PC-9 (cell line): ENCODE results near the gene INTS11.

ENCODE experiments used
- EZH2 ChIP-seq: fragments of 200-600 bp; sonication (generic); IDR thresholded peaks from 2 replicates; pipeline ENCODE4 v1.8.0; 2017; ENCODE audit warnings: antibody characterized with exemption, low read depth
- TF ChIP-seq, protein P1 (sequence below): fragments of 200-600 bp; sonication (generic); conservative IDR thresholded peaks from 2 replicates; pipeline ENCODE4 v1.6.1; 2017; ENCODE audit warnings: mixed run types, antibody characterized with exemption, mild to moderate bottlenecking, moderate library complexity

DNA sequence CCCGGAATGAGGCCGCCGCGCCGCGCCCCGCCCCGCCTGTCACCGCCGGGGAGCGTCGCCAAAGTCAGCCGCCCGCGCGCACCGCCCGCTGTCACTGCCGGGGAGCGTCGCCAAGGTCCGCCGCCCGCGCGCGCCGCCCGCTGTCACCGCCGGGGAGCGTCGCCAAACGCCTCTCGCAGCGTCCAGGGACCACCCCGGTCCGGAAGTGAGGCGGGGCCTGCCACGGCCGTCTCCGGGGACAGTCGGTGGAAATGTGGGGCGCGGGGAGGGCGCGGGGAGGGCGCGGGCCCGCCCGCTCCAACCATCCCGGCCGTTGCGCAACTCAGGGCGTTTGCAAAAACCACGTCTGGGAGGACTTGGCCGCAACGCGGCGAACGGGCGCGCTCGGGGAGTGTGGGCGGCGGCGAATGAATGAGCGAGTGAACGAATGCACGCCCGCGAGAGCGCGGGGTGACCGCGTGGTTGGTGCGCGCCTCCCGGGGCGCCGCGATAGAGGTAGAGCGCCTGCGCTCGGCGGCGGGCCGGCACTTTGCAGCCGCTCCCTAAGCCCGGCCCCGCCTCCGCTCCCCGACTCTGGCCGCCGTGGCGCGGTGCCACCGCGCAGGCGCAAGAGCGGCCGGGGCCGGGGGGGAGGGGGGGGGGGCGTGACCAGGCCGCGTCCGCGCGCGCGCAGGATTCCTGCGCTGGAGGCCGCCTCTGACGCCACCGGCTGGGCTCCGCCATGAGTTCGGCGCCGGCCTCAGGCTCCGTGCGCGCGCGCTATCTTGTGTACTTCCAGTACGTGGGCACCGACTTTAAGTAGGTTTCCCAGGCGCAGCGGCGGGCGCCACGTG lies 16.3 kb downstream of the INTS11 start, which contains the start of the genes ACAP3 and PUSL1:
- TF ChIP-seq, protein P1, sequence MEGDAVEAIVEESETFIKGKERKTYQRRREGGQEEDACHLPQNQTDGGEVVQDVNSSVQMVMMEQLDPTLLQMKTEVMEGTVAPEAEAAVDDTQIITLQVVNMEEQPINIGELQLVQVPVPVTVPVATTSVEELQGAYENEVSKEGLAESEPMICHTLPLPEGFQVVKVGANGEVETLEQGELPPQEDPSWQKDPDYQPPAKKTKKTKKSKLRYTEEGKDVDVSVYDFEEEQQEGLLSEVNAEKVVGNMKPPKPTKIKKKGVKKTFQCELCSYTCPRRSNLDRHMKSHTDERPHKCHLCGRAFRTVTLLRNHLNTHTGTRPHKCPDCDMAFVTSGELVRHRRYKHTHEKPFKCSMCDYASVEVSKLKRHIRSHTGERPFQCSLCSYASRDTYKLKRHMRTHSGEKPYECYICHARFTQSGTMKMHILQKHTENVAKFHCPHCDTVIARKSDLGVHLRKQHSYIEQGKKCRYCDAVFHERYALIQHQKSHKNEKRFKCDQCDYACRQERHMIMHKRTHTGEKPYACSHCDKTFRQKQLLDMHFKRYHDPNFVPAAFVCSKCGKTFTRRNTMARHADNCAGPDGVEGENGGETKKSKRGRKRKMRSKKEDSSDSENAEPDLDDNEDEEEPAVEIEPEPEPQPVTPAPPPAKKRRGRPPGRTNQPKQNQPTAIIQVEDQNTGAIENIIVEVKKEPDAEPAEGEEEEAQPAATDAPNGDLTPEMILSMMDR = no peak
- no peak for TF ChIP-seq EZH2
